SU-DHL-6 (cell line): ENCODE measurements around the gene HIP1R.

Experiments used
- H2AFZ ChIP-seq: fragments of 200-600 bp; sonication (generic); 2 replicates; pipeline ENCODE4 v1.6.1; 2014; ENCODE audit warnings: low read depth, mild to moderate bottlenecking, moderate library complexity, mixed read lengths, antibody characterized with exemption, low read length; ENCODE audit not compliant: severe bottlenecking
- H3F3A ChIP-seq: fragments of 200-600 bp; shearing (Covaris generic); 2 replicates; pipeline ENCODE4 v1.6.0; 2016; ENCODE audit warnings: antibody characterized with exemption, mild to moderate bottlenecking; ENCODE audit not compliant: insufficient read depth
- H3K27ac ChIP-seq: fragments of 200-600 bp; sonication (generic); 2 replicates; pipeline ENCODE4 v1.5.1; 2016; ENCODE audit warnings: low read depth, mild to moderate bottlenecking, low read length, moderate library complexity, mixed read lengths
- H3K27me3 ChIP-seq: fragments of 200-600 bp; sonication (generic), shearing (Covaris generic); 2 replicates; pipeline ENCODE4 v1.6.0; 2014; ENCODE audit warnings: mild to moderate bottlenecking, low read length
- H3K36me3 ChIP-seq: fragments of 200-600 bp; sonication (generic); 2 replicates; pipeline ENCODE4 v1.6.1; 2014; ENCODE audit warnings: mild to moderate bottlenecking, low read length, mixed read lengths
- H3K4me2 ChIP-seq: fragments of 300-600, 200-600 bp; shearing (Covaris generic), sonication (generic); 2 replicates; pipeline ENCODE4 v1.6.0; 2014; ENCODE audit warnings: low read length, low read depth, mild to moderate bottlenecking; ENCODE audit not compliant: poor library complexity, severe bottlenecking
- H3K4me3 ChIP-seq: fragments of 200-600 bp; sonication (generic); 2 replicates; pipeline ENCODE4 v1.5.1; 2014; ENCODE audit warnings: antibody characterized with exemption, low read length, mild to moderate bottlenecking, mixed read lengths; ENCODE audit not compliant: insufficient read depth, poor library complexity, severe bottlenecking
- H3K79me2 ChIP-seq: fragments of 200-600 bp; sonication (generic); 2 replicates; pipeline ENCODE4 v1.6.1; 2014; ENCODE audit warnings: mild to moderate bottlenecking, low read length, moderate library complexity; ENCODE audit not compliant: insufficient read depth
- H3K9ac ChIP-seq: fragments of 200-600 bp; sonication (generic); 2 replicates; pipeline ENCODE4 v1.7.0; 2014; ENCODE audit warnings: mild to moderate bottlenecking, low read length
- H3K9me2 ChIP-seq: fragments of 200-600 bp; sonication (generic); replicated peaks from 2 replicates; pipeline ENCODE4 v1.6.1; 2014; ENCODE audit warnings: low read length; ENCODE audit not compliant: insufficient read depth
- H3K9me3 ChIP-seq: fragments of 200-600 bp; sonication (generic); 2 replicates; pipeline ENCODE4 v1.6.1; 2014; ENCODE audit warnings: low read length, mixed read lengths; ENCODE audit not compliant: insufficient read depth
- H4K20me1 ChIP-seq: fragments of 200-600 bp; sonication (generic); 2 replicates; pipeline ENCODE4 v1.6.1; 2014; ENCODE audit warnings: low read depth, mild to moderate bottlenecking, antibody characterized with exemption, low read length, moderate library complexity, mixed read lengths
- CTCF ChIP-seq: fragments of 200-600 bp; sonication (generic); IDR thresholded peaks from one replicate; pipeline ENCODE4 v1.5.1; 2017; ENCODE audit warnings: antibody characterized with exemption, mild to moderate bottlenecking, low read length, moderate library complexity; ENCODE audit not compliant: insufficient read depth, poor library complexity, severe bottlenecking
- EZH2phosphoT487 ChIP-seq: fragments of 200-600 bp; sonication (generic), shearing (Covaris generic); conservative IDR thresholded peaks from 2 replicates; pipeline ENCODE4 v1.6.1; 2018; ENCODE audit warnings: mild to moderate bottlenecking, antibody characterized with exemption, low read length, moderate library complexity, mixed read lengths

The HIP1R gene

DNA sequence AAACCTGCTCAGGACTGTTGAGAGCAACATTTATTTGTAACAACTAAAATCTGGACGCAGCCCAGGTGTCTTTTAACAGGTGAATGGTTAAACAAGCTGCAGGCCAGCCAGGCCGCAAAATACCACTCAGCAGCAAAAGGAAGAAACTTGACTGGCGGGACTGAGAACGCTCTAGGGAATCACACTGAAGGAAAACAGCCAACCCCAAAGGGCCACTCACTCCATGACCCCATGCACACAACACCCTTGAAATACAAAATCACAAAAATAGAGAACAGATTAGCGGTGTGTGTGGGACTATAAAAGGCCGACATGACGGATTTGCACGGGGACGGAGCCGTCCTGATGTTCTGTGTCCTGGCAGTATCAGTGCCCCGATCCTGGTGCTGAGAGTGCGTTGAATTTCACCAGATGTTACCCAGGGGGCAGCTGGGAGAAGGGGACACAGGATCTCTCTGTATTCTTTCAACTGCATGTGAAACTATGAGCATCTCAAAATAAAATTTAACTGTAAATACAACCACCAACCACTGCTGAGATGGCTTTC is 37.6 kb downstream of the HIP1R start:
- H3K27me3 ChIP-seq, result no peaks in the 10 kb centered on the region
- H3K9me3 ChIP-seq, result no peaks in the 10 kb centered on the region
- no peaks in the 10 kb centered on the region for H3K79me2 ChIP-seq
- H3K36me3 ChIP-seq, result no peaks in the 10 kb centered on the region
- no peaks in the 10 kb centered on the region for H4K20me1 ChIP-seq
- no peaks in the 10 kb centered on the region for H3F3A ChIP-seq
- H3K4me2 ChIP-seq, result no peak overlapping the region
- H2AFZ ChIP-seq, result no peak overlapping the region
- H3K9ac ChIP-seq, result no peak overlapping the region
- no peak for TF ChIP-seq EZH2phosphoT487
- no peak for TF ChIP-seq CTCF
- H3K9me2 ChIP-seq, result no peaks in the 10 kb centered on the region
- H3K4me3 ChIP-seq, result no peak overlapping the region
- H3K27ac ChIP-seq, result no peak overlapping the region

GRCh38 chr12:122873540-122873939 is 38.3 kb downstream of the HIP1R start:
- no peaks in the 10 kb centered on the region for H3F3A ChIP-seq
- H3K79me2 ChIP-seq, result no peaks in the 10 kb centered on the region
- H3K9ac ChIP-seq, result no peak overlapping the region
- no peaks in the 10 kb centered on the region for H3K9me2 ChIP-seq
- no peaks in the 10 kb centered on the region for H3K9me3 ChIP-seq
- no peaks in the 10 kb centered on the region for H3K27me3 ChIP-seq
- no peaks in the 10 kb centered on the region for H3K36me3 ChIP-seq
- no peak overlapping the region for H3K27ac ChIP-seq
- no peak for TF ChIP-seq CTCF
- TF ChIP-seq EZH2phosphoT487, result no peak
- H3K4me2 ChIP-seq, result no peak overlapping the region
- no peak overlapping the region for H3K4me3 ChIP-seq
- no peaks in the 10 kb centered on the region for H4K20me1 ChIP-seq
- H2AFZ ChIP-seq, result no peak overlapping the region

GRCh38 chr12:122874081-122874480 is 38.8 kb downstream of the HIP1R start:
- Histone ChIP-seq H3K9me2 (no peaks in the 10 kb centered on the region), H3K79me2 (no peaks in the 10 kb centered on the region), H2AFZ (no peak overlapping the region), H4K20me1 (no peaks in the 10 kb centered on the region), H3K36me3 (no peaks in the 10 kb centered on the region), H3K4me3 (no peak overlapping the region), H3K4me2 (no peak overlapping the region), H3K27ac (no peak overlapping the region), H3K9ac (no peak overlapping the region), H3K27me3 (no peaks in the 10 kb centered on the region), H3F3A (no peaks in the 10 kb centered on the region), H3K9me3 (no peaks in the 10 kb centered on the region)
- no peak for TF ChIP-seq EZH2phosphoT487
- TF ChIP-seq CTCF, result no peak
